NB4 (cell line): Measurements from ENCODE around the gene FAM9C.
A peak's percentile ranks its signal among the peaks of the same experiment; 100 is the strongest.
"Not testable (repeated sequence)": the region's sequence is repeated elsewhere in the genome, so short reads cannot be mapped to it uniquely, and the experiment has no call there.

Source experiments
- DNase-seq: peaks from one replicate; pipeline ENCODE4 v3.0.0; 2010; ENCODE audit warnings: low read depth
- H3K4me3 ChIP-seq: one replicate; pipeline ENCODE4 v1.5.1; 2011; ENCODE audit warnings: mild to moderate bottlenecking, low read depth, low read length, moderate library complexity
- MYC ChIP-seq: IDR thresholded peaks from 2 replicates; pipeline ENCODE4 v1.6.1; 2011; ENCODE audit warnings: low read depth, low read length
- POLR2A ChIP-seq: IDR thresholded peaks from 2 replicates; pipeline ENCODE4 v1.6.1; 2011; ENCODE audit warnings: mild to moderate bottlenecking; ENCODE audit not compliant: insufficient read length; ENCODE audit errors: extremely low read depth
- TF ChIP-seq, protein P1 (sequence below): IDR thresholded peaks from 2 replicates; pipeline ENCODE4 v1.6.1; 2011; ENCODE audit warnings: low read depth, low read length
- TF ChIP-seq, protein P2 (sequence below): IDR thresholded peaks from one replicate; pipeline ENCODE4 v1.5.1; 2012; ENCODE audit warnings: low read depth, low read length

Gene FAM9C

GRCh38 chrX:13084611-13085010 lies 40.2 kb upstream of the FAM9C start:
- no peak for TF ChIP-seq MYC
- TF ChIP-seq, protein P1, sequence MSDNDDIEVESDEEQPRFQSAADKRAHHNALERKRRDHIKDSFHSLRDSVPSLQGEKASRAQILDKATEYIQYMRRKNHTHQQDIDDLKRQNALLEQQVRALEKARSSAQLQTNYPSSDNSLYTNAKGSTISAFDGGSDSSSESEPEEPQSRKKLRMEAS: no peak
- no peak for TF ChIP-seq POLR2A
- TF ChIP-seq, protein P2, sequence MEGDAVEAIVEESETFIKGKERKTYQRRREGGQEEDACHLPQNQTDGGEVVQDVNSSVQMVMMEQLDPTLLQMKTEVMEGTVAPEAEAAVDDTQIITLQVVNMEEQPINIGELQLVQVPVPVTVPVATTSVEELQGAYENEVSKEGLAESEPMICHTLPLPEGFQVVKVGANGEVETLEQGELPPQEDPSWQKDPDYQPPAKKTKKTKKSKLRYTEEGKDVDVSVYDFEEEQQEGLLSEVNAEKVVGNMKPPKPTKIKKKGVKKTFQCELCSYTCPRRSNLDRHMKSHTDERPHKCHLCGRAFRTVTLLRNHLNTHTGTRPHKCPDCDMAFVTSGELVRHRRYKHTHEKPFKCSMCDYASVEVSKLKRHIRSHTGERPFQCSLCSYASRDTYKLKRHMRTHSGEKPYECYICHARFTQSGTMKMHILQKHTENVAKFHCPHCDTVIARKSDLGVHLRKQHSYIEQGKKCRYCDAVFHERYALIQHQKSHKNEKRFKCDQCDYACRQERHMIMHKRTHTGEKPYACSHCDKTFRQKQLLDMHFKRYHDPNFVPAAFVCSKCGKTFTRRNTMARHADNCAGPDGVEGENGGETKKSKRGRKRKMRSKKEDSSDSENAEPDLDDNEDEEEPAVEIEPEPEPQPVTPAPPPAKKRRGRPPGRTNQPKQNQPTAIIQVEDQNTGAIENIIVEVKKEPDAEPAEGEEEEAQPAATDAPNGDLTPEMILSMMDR: no peak
- no peak overlapping the region for H3K4me3 ChIP-seq
- no peak for DNase-seq

- H3K4me3 ChIP-seq: not testable (repeated sequence)
- DNase-seq: peak; percentile 62
- TF ChIP-seq MYC: peak; percentile 24; the same call in 1 of the 2 replicates
- TF ChIP-seq, protein P1: peak; percentile 68
Measured at GRCh38 chrX:13083755-13084326, 39.4 kb upstream of the FAM9C start.

DNA sequence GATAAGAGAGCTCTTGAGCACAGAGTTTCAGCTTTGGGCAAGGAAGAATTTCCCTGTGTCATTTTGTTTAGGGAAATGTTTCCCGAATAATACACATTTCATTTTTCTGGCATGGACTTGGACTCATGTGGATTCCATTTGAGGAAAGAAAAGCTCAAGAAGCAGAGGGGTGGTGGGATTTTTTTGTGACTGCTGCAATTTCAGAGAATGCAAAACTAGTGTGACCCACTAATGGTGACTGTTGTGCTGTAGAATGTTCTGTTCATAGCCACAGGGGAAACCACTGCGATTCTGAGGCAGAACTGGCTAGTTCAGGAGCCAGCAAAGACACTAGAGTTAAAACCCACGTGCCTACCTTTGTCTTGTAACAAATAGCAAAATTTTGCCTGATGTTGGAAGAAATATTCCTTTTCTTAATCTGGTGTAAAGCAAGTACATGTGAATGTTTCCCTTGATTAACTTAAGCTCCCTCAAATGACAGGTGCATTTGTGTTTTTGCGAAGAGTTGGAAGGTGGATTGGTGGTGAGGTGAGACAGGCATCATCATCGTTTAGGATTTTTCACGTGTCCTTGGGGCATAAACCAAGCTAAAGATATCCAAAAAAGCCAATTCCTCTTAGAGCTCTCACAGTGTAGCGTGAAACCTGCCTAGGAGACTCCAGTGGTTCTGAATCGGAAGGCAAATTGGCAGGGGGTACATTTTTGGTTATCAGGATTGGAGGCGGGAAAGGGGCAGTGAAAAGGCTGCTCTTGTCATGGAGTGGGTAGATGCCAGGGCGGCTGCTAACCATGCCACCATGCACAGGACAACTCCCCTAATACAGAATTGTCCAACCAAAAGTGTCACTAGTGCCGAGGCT lies 38.0 kb upstream of the FAM9C start:
- DNase-seq: peak; percentile 24
- TF ChIP-seq POLR2A (no peak), MYC (no peak)
- TF ChIP-seq, protein P2: no peak
- TF ChIP-seq, protein P1: no peak

DNA sequence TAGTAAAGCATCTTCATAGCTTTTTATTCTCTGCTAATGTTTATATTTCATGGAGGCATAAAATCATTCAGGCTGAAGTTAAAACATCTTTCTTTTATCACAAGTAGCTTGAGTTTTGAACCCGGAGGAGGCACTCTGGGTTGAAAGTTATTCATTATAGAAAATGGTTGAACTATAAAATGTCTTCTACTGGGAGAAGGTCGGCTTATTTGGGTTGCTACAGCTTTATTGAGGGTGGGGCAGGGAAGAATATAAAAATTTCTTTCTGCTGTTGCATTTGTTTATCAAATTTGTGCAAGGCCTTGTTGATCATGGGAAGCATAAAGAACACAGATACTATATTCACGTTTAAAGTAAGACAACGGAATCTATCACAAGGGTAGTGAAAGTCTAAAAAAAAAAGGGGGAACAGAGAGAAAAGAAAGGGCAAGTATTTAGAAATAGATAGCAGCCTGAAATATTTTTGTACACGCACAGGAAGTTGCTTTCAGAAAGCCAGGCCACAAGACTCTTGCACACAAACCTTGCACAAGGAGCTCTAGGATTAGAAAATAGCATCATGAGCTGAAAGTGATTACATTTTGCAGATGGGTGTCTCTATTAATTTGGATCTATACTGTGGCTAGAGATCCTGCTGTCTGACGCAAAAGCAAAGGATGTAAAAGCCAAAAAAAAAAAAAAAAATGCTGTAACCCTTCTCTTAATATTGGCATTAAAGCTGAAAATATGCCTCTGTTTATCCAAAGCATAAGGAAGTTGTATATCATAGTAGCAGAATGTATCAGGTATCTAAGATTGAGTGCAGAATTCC lies 37.2 kb upstream of the FAM9C start:
- peak; percentile 86 for DNase-seq
- TF ChIP-seq MYC (0 out of 2 replicates have a peak, but pooled peaks have one; percentile 6), POLR2A (no peak)
- H3K4me3 ChIP-seq: no peak overlapping the region

More for the DNA sequence above, 38.0 kb upstream of the FAM9C start:
- H3K4me3 ChIP-seq: no peak overlapping the region

GRCh38 chrX:13080128-13080795 lies 35.8 kb upstream of the FAM9C start:
- TF ChIP-seq, protein P1: no peak
- TF ChIP-seq, protein P2: no peak
- no peak for TF ChIP-seq POLR2A
- TF ChIP-seq MYC: no peak
- H3K4me3 ChIP-seq: no peak overlapping the region
- no peak for DNase-seq

DNA sequence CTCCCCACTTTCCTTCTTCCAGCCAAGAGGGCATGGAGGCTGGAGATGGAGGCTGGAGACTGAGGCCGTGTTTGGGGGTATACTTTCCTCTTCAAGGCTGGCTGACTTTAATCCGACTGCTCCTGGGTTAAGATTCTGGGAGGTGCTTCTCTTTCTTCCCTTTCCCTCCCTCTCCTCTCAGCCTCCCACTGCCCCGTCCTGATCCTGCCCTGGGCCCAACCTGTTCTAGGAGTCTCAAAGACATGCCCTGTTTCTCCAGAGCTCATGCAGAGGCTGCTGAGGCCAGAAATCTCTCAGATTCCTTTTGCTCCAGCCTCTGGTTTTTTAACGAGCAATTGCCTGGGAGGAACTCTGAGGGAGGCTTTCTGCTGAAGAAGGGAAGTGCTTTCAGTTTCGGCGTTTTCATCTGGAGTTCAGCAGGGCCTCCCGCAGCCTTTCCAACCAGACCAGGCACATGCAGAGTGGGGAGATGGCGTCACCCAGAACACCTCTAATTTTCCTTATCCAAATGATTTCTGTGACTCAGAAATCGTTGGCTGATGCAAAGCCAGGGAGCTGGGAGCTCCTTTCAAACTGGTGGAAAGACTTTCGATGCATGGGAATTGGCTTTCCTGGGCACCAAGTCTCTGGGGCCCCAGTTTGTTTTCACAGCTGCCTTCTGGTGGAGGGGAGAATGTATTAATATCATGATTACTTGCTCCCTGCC lies 34.5 kb upstream of the FAM9C start:
- peak overlapping the region; percentile 36 for H3K4me3 ChIP-seq
- peak; percentile 77 for DNase-seq
- TF ChIP-seq, protein P1: no peak
- TF ChIP-seq MYC (no peak), POLR2A (no peak)
- TF ChIP-seq, protein P2: no peak
